WTC11 (cell line): ENCODE measurements around the gene ARHGEF10L. TPM values are rescaled to one million over a fixed set of nuclear protein-coding genes. Genes with fewer than 3 reads are reported as not detected.

ENCODE experiments used
- ATAC-seq: fragments of 200-7000 bp; cut with Tn5 transposase; 2 replicates; pipeline ENCODE4 v1.10.0; 2021; ENCODE audit warnings: mild to moderate bottlenecking, moderate library complexity
- CTCF ChIA-PET: fragments of 300-600 bp; sonication (Branson Sonifier 250); formaldehyde crosslinking; loops from one replicate; lab custom pipeline; 2021; ENCODE audit warnings: antibody characterized with exemption; lab: Charles Lee
- POLR2A ChIA-PET: fragments of 350-600 bp; sonication (Branson Sonifier 250); formaldehyde crosslinking; loops from one replicate; lab custom pipeline; 2021; ENCODE audit warnings: antibody characterized with exemption; lab: Charles Lee
- DNase-seq: peaks from one replicate; pipeline ENCODE4 v3.0.0; 2021; ENCODE audit warnings: low spot score
- H3K27ac Mint-ChIP-seq: 2 replicates; pipeline ENCODE4 v1.8.0; 2021; ENCODE audit warnings: mixed read lengths
- H3K27me3 Mint-ChIP-seq: 2 replicates; pipeline ENCODE4 v1.8.0; 2021; ENCODE audit warnings: low read depth, mild to moderate bottlenecking, moderate library complexity, mixed read lengths
- H3K36me3 Mint-ChIP-seq: 2 replicates; pipeline ENCODE4 v1.8.0; 2021; ENCODE audit warnings: mixed read lengths
- H3K4me1 Mint-ChIP-seq: 2 replicates; pipeline ENCODE4 v1.8.0; 2022; ENCODE audit warnings: mixed read lengths
- H3K4me3 Mint-ChIP-seq: 2 replicates; pipeline ENCODE4 v1.8.0; 2021; ENCODE audit warnings: mild to moderate bottlenecking, moderate library complexity, mixed read lengths
- H3K9me3 Mint-ChIP-seq: 2 replicates; pipeline ENCODE4 v1.8.0; 2021; ENCODE audit warnings: mixed read lengths
- ARID4B ChIP-seq: sonication (generic); formaldehyde crosslinking; IDR thresholded peaks from 2 replicates; pipeline ENCODE4 v1.8.0; 2023; ENCODE audit warnings: missing genetic modification reagents, mild to moderate bottlenecking, borderline replicate concordance
- ATF1 ChIP-seq: sonication (generic); formaldehyde crosslinking; IDR thresholded peaks from 2 replicates; pipeline ENCODE4 v1.8.1; 2023; ENCODE audit warnings: mild to moderate bottlenecking, moderate library complexity, missing genetic modification reagents
- E2F4 ChIP-seq: sonication (generic); formaldehyde crosslinking; IDR thresholded peaks from 2 replicates; pipeline ENCODE4 v1.8.1; 2022; ENCODE audit warnings: low read depth, mild to moderate bottlenecking, moderate library complexity, missing genetic modification reagents, borderline replicate concordance
- EMX1 ChIP-seq: fragments of 250-450 bp; sonication (Bioruptor Pico); IDR thresholded peaks from 2 replicates; pipeline ENCODE4 v1.8.0; 2021; ENCODE audit warnings: mild to moderate bottlenecking
- ETV6 ChIP-seq: sonication (generic); formaldehyde crosslinking; IDR thresholded peaks from 2 replicates; pipeline ENCODE4 v1.8.1; 2022; ENCODE audit warnings: mild to moderate bottlenecking, missing genetic modification reagents
- HMGXB4 ChIP-seq: sonication (generic); formaldehyde crosslinking; IDR thresholded peaks from 2 replicates; pipeline ENCODE4 v1.8.1; 2023; ENCODE audit warnings: mild to moderate bottlenecking, moderate library complexity, missing genetic modification reagents
- IRF2 ChIP-seq: sonication (generic); formaldehyde crosslinking; IDR thresholded peaks from 2 replicates; pipeline ENCODE4 v1.8.0; 2022; ENCODE audit warnings: low read depth, missing genetic modification reagents, borderline replicate concordance
- MAX ChIP-seq: sonication (generic); formaldehyde crosslinking; IDR thresholded peaks from 2 replicates; pipeline ENCODE4 v1.8.0; 2022; ENCODE audit warnings: mild to moderate bottlenecking, missing genetic modification reagents
- NR3C1 ChIP-seq: sonication (generic); formaldehyde crosslinking; conservative IDR thresholded peaks from 2 replicates; pipeline ENCODE4 v1.8.1; 2023; ENCODE audit warnings: low read depth, mild to moderate bottlenecking, missing genetic modification reagents
- PRRX2 ChIP-seq: fragments of 250-450 bp; sonication (Bioruptor Pico); IDR thresholded peaks from 2 replicates; pipeline ENCODE4 v1.8.0; 2021; ENCODE audit warnings: mild to moderate bottlenecking
- STAT6 ChIP-seq: sonication (generic); formaldehyde crosslinking; conservative IDR thresholded peaks from 2 replicates; pipeline ENCODE4 v1.8.1; 2023; ENCODE audit warnings: mild to moderate bottlenecking, low read depth, missing genetic modification reagents, moderate library complexity
- TCF7 ChIP-seq: sonication (generic); formaldehyde crosslinking; IDR thresholded peaks from 2 replicates; pipeline ENCODE4 v1.8.0; 2022; ENCODE audit warnings: mild to moderate bottlenecking, low read depth, missing genetic modification reagents, moderate library complexity
- TP53 ChIP-seq: sonication (generic); formaldehyde crosslinking; IDR thresholded peaks from 2 replicates; pipeline ENCODE4 v1.8.1; 2023; ENCODE audit warnings: mild to moderate bottlenecking, missing genetic modification reagents
- ZNF219 ChIP-seq: sonication (generic); formaldehyde crosslinking; IDR thresholded peaks from 2 replicates; pipeline ENCODE4 v1.8.0; 2023; ENCODE audit warnings: missing genetic modification reagents, mild to moderate bottlenecking, borderline replicate concordance
- ZNF281 ChIP-seq: sonication (generic); formaldehyde crosslinking; IDR thresholded peaks from 2 replicates; pipeline ENCODE4 v1.8.0; 2023; ENCODE audit warnings: mild to moderate bottlenecking, missing genetic modification reagents
- ZNF317 ChIP-seq: sonication (generic); formaldehyde crosslinking; IDR thresholded peaks from 2 replicates; pipeline ENCODE4 v1.8.1; 2023; ENCODE audit warnings: low read depth, mild to moderate bottlenecking, moderate library complexity, missing genetic modification reagents, borderline replicate concordance
- ZNF512 ChIP-seq: sonication (generic); formaldehyde crosslinking; IDR thresholded peaks from 2 replicates; pipeline ENCODE4 v1.8.1; 2022; ENCODE audit warnings: missing genetic modification reagents, borderline replicate concordance
- total RNA-seq: library from RNA; stranded (reverse); gene quantifications from 3 replicates; pipeline ENCODE4 v1.2.3, GENCODE V29; 2021

The ARHGEF10L gene
- total RNA-seq, 1 experiment from 2014 or later: 34.4 TPM

- no peak for ATAC-seq
- DNase-seq: no peak
- Mint-ChIP-seq H3K9me3 (no peaks in the 10 kb centered on the region), H3K27ac (no peak overlapping the region), H3K4me3 (no peak overlapping the region), H3K4me1 (peaks cover 81% of the 10 kb centered on the region), H3K36me3 (no peaks in the 10 kb centered on the region), H3K27me3 (no peaks in the 10 kb centered on the region)
- TF ChIP-seq ZNF512 (no peak), TCF7 (CRISPR knock-in tag) (no peak), ETV6 (CRISPR knock-in tag) (no peak), STAT6 (CRISPR knock-in tag) (no peak), MAX (CRISPR knock-in tag) (no peak), E2F4 (CRISPR knock-in tag) (no peak), ZNF281 (CRISPR knock-in tag) (no peak), EMX1 (no peak), HMGXB4 (CRISPR knock-in tag) (no peak), PRRX2 (CRISPR knock-in tag) (no peak), ZNF219 (CRISPR knock-in tag) (no peak), IRF2 (CRISPR knock-in tag) (no peak), ARID4B (CRISPR knock-in tag) (no peak), ATF1 (CRISPR knock-in tag) (no peak), ZNF317 (CRISPR knock-in tag) (no peak), TP53 (CRISPR knock-in tag) (no peak), NR3C1 (CRISPR knock-in tag) (no peak)
- ChIA-PET CTCF (interaction anchor here (0.7 to 3.3 kb wide), 3 partner anchors 40 to 65 kb away, joined by 3 to 14 read pairs (median 14); no protein-coding TSS in a partner anchor), POLR2A (interaction anchor here (1.1 kb wide), 1 partner anchor 20 kb away, joined by 3 read pairs; no protein-coding TSS in a partner anchor)
These were observed 27.4 kb downstream of the ARHGEF10L start for GRCh38 chr1:17566892-17567291.
